ENCODE results near the gene SYT7.
A peak's percentile ranks its signal among the peaks of the same experiment; 100 is the strongest.
"Not testable (repeated sequence)": the region's sequence is repeated elsewhere in the genome, so short reads cannot be mapped to it uniquely, and the experiment has no call there.

The SYT7 gene

DNA sequence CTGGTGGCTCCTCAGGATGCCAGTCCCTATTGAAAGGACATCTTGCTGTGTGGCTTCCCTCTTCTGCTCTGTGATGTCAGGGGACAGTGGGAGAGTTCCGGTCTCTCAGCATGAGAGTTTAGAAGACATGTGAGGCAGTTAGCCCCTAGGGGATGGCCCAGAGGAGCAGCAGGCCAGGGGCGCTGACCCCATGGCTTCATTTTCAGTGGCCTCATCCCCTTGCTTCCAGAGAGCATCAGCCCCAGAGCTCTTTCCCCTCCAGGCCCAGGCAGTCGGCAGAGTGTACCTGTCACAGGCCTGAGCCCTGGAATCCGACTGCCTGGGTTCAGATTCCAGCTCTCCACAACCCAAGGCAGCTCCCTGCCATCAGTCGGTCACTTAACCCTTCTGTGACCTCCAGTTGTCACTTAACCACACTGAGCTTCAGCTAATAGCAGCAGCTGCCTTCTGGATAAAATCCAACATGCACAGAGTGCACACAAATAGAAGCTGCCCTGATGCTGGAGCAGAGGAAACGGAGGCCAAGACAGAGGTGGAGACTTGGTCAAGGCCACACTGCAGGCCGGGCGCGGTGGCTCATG lies 86.4 kb downstream of the SYT7 start:
- DNase-seq = no peak

DNA sequence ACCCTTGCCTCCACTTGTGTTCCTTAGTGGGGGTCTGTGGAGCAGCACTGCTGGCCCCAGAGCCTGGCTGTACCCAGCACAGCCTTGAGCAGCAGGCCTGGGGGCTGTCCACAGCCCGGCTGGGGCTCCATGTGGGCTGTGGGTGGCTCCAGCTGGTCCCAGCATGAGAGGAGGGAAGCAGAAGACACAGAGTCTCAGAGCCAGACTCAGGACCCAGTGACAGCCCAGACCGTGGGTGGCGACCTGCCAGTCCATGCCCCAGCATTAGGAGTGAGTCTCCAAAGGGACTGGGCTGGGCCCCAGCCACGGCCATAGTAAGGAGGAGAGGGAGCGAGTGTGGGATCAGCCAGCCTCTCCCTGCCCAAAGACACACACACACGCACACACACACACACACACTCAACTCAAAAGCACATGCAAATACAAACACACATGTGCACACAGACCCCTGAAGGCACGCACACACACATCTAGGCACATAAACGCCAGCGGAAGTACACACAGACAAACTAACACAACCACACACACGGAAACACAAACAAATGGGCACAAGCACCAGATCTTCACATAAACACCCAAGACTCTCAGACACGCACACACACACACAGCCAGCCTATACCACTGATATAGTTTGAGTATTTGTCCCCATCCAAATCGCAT lies 89.0 kb downstream of the SYT7 start:
- DNase-seq = no peak

DNA sequence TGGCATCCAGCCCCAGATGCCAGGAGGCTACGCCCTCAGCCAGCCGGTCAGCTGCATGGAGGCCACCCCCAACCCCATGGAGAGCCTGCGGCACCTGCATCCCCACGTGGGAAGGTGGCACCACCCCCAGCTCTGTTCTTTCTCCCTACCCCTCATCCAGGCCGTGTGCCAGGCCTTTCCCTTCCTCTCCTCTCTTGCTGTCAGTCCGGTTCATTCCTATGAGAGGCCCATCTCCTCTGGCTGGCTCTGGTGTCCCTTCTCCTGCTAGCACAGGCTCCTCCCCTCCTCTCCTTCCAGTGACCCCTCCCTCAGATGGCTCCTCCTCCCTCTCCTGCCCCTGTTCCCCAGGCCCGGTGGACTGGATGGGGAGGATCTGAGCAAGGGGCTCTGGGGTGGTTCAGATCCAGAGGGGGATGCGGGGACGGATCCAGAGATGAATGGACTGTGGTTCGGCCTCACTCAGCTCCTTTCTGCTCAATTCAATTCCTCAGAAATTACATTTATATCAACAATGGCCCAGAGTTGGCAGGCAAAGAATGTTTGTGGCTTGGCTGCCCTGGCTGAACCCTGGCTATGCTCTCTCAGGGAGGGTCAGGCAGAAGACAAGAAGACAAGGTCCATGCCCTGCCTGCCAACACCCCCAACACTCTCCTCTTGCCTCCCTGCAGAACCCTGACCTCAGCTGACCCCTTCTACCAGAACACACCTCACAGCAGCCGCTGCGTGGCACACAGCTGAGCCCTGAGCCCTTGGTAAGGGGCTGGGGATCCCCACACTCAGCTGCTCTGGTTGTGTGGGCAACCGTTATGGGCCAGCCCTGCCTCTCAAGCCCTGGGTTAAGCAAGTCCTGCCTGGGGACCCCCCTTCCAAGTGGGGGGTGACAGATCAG lies 90.8 kb downstream of the SYT7 start:
- DNase-seq = no peak

DNA sequence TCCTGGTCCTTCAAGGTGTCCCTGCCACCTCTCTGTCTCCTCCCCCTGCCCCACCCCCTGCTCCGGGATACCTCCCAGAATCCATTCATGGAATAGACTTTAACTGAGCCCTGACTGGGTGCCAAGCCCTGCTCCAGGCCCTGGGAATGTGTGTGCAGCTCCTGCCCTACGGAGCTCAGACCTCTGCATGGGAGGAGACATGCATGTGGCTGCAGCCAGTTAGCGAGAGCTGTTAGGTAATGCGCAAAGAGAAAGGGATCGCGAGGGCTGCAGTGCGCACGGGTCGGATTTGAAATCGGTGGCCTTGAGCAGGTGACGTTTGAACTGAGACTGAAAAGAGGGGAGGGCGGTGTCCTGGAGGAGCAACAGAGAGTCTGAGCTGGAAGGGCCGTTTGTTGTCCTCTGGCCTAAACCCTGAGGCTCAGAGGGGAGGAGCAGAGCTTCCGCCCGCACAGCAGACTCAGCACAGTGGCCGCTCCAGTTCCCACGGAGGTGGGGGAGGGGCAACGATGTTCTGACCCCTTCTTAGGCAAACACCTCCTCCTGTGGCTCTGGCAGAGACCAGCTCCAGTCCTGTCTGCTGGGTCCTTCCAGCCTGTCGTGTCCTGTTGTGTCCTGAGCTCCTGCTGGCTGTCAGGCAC lies 92.1 kb downstream of the SYT7 start:
- DNase-seq = no peak

DNA sequence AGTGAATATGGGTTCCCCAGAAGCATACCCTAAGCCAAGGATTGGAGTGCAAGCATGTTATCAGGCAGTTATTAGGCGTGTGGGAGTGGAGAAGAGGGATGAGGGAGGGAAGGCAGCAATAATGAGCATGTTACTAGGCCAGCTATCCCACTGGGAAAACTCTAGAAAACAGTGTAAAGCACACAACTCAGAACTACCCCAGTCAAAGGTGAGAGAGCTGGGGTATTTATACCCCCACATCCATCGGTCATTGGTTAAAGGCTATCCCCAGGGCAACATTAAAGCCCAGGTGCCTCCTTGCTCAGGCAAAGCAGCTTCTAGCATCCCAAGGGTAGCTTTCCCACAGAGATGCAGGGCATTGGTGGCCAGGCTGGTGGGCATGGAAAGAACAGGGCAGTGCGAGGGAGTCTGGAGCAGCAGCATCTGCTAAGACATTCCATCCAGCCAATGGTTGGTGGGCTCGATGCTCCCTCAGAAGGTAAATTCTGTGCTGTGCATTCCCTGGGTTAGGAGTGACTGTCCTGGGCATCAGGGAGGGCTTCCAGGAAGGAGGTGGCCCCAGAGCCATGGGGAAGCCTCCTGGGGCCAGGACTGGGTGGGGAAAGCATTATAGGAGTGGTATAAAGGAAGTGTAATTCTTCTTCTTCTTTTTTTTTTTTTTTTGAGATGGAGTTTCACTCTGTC lies 93.4 kb downstream of the SYT7 start:
- no peak for DNase-seq

DNA sequence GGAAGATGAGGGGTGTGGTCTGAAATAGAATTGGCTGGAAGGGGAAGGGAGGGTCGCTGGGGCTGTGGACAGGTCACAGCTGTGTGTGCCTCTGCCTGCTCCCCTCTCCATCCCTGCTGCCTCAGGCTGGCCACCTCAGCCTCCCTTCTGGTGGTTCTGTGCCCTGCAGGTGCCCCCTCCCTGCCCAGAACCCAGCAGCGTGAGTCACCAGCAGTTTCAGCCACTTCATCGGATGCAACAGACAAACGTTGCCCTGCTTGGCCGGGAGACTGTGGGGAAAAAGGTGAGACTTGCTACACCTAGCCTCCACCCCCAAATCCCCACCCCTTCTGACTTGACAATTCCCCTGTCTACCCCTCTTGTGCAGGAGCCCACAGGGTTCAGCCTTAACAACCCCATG lies 94.1 kb downstream of the SYT7 start:
- DNase-seq = no peak

DNA sequence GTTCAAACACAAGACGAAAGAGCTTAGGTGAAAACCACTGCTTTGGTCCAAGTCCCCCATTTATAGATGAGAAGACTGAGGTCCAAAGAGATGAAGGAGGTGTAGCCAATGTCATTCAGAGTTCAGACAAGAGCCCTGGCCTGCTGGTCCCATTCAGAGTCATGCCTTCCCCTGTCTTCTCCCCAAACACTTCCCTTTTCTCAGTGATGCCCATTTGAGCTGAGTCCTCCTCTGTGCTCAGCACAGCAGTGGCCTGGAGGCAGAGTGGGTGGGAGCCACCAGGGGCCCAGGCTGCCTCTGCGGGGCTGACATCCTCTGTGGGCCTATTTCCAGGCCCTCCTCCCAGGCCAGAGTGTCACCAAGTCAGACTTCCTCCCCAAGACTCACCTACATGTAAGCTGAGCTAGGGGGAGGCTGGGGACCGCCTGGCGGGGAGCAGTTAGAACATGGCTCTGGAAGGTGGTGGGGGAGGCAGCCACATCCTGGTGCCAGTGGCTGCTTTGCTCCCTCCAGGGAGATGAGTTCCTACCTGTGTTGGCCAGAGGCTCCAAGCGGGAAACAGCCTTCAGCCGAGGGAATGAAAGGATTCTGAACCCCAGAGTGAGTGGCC lies 94.8 kb downstream of the SYT7 start:
- DNase-seq = no peak

DNA sequence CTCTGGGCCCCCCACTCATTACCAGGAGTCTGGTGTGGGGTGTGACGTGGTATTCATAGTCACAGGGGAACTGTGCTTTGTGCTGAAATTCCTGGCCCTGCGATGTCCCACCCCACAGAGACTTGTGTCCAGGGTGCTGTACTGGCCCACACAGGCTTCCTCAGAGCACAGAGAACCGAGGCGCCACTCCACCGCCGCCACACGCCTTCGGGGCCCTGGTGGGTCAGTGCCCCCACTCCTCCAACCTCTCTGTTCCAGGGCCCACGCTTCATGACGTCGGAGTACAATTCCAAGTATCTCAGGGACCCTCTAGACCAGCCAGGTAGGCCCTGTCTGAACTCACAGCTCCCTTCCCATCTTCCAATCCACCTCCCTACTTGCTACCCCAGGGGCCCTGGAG lies 95.8 kb downstream of the SYT7 start:
- DNase-seq = no peak

DNA sequence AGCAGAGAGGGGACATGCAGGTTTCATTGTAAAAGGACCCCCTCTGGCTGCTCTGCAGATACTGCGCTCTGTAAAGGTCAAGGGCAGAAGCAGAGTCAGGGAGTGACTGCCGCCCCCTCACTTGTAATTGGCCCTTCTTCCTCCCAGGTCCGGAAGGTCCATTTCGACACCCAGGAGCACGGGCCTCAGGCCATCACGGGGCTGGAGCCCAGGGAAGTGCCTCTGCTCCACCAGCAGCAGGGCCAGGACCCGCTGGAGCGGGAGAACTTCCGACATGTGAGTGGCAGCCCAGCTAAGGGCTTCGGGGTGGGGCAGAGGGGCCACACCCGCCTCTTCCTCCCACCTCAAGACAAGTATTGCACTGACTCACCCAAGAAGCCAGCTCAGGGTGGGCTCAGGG lies 96.3 kb downstream of the SYT7 start:
- no peak for DNase-seq

DNA sequence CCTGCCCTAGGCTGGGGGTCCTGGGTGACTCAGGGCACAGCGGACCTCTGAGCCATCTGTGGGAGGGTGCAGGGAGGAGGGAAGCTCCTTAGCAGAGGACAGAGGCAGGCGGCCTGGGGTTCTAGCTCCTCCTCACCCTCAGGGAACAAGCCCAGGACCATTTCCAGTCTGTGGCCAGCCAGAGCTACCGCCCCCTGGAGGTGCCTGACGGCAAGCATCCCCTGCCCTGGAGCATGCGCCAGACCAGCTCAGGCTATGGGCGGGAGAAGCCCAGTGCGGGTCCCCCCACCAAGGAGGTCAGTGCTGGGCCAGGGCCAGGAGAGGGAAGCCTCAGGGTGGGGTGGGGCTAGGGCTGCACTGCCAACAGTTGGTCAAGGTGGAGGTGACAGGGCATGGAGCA lies 98.4 kb downstream of the SYT7 start:
- DNase-seq = no peak

DNA sequence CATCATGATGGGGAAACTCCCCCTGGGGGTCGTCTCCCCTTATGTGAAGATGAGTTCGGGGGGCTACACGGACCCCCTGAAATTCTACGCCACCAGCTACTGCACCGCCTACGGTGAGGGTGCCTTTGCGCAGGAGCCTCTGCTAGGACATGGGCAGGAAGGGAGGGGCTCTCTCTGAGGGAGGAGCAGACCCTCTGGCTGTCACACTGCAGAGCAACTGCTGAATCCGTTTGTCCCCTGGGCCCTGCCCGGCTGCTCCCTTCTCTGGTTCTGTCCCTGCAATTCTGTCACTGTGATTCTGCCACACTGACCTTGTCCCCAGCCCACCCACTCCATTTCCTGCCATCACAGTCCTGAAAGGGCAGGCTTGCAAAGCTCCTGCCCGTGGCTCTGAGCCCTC lies 99.1 kb downstream of the SYT7 start:
- DNase-seq = no peak

DNA sequence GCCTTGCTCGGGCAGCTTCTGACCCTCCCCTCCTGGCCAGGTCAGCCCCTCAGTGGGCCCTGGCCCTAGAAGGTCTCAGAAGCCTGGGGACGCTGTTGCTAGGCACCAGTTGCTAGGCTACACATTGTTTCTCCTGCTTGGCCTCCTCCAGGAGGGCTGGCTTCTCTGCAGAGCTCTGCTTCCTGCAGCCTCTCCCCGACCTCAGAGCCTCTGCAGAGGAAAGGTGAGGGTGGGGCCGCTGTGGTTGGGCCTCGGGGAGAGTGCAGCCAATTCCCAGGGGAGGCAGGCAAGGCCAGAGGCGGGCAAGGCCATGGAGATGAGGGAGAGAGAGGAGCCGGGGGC lies 99.9 kb downstream of the SYT7 start:
- no peak for DNase-seq

DNA sequence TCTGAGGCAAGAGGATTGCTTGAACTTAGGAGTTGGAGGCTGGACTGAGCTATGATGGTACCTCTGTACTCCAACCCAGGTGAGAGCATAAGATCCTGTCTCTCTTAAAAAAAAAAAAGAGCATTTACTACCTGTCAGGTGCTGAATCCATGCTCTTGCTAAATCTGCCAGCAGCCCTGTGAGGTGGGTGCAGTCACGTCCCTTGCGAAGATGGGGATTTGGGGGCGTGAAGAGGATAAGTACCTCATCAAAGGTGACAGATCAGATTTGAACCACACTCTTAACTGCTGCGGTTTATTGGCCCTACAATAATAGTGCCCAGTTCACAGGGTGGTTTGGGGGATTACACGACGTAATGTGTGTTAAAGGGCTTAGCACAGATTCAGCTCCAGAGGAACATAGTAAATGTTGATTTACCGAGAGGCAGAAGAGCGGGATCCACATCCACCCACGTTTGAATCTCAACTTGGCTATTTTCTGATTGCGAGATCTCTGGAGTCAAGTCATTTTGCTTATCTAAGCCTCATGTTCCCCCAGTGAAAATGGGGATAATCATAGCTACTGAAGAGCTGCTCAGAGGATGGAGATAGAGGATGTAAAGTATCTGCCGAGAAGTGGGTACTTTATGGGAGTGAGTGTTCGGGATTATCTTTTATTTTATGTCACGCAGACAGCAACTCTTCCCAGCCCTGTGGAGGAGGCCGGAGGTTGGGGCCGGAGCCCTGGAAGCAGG lies 100.4 kb downstream of the SYT7 start:
- DNase-seq = no peak

DNA sequence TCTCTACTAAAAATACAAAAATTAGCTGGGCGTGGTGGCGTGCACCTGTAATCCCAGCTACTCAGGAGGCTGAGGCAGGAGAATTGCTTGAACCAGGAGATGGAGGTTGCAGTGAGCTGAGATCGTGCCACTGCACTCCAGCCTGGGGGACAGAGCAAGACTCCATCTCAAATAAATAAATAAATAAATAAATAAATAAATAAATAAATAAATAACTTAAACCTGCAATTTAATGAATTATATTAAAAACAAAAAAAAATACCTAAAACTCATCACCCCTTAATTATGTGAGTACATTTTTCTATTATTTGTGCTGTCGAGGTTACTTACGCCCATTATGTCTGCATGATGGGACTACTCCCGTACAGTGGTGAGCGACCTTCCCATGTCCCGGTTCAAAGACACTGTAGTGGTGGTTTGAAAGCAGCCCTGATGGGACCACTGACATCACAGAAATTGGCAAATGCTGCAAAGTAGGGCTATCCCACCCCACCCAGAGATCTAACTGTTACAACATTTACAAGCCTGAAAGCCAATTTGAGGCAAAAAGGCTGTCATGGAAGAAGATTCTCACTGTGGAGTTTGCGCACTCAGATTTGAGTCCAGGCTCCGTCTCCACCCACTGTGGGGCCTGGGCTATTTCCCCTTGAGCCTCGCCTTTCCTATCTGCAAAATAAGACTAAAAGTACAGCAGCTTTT lies 101.4 kb downstream of the SYT7 start:
- not testable (repeated sequence) for DNase-seq

DNA sequence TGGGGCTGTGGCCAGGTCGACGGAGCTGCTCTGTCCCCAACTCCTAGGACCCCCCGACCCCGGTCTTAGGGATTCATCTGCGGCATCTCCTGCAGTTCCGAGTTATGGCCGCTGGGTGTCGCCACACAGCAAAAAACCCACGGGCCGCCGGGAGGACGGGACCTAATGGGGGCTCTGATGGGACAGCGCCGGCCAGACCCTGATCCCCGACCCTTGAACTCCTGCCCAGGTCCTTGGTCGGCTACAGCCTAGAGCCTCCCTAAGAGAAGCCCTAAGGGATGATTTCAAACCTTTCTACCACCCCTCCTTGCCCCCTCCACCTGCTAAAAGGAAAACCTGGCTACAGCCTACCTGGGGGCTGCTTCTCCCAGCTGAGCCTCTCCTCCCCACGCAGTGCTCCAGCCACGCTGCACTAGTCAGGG lies 103.1 kb downstream of the SYT7 start:
- peak; percentile 54 for DNase-seq

DNA sequence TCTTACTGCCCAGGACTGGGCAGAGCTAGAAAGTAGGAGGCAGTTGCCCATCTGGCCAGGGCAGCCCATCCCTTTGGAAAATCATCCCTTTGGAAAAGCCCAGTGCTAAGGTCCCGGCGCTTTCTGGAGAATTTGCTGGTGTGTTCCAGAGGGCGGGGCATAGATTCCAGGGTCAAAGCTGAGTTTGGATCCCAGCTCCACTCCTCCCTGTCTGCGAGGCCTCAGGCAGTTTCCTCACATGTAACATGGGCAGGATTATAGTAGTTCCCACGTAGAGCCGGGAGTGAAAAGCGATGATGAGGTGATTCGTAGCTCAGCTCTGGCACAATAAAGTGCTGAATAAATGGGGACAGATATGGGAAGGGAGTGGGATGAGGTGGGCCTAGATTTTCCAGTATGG lies 103.8 kb downstream of the SYT7 start:
- DNase-seq = no peak

DNA sequence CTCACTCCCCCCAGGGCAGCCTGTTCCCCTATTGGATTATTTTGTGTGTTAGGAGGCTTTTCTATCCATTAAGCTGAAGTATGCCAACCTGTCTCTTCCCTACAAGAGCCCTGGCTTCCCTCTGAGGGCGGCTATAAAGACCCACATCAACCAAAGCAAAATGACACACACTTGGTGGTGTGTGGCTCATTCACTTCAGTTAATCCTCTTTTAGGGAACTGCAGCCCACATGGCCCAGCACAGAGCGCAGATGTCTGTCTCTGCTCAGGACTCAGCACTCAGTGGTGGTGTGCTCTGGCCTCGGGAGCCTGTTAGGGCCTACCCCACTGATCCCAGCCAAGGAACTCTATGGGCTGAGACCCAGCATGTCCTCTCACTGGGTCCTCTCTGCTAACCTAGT lies 104.5 kb downstream of the SYT7 start:
- DNase-seq = no peak

DNA sequence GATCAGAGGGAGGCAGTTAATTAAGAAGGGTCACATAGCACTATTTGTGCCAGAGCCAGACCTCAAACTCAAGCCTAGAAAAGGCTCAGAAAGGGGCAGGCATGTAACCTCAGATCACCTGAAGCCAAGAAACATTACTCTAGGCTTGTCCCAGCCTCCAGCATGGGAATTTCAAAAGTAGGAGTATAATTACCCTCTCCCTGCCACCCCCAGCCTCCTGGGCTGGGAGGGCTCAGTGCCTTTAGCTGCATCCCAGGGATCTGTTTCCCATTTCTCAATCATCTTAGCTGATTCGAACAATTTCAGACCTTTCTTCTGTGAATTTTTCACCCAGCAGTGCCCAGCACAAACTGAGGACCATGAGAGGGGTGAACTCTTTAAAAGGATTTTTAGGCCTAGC lies 105.4 kb downstream of the SYT7 start:
- DNase-seq = no peak

DNA sequence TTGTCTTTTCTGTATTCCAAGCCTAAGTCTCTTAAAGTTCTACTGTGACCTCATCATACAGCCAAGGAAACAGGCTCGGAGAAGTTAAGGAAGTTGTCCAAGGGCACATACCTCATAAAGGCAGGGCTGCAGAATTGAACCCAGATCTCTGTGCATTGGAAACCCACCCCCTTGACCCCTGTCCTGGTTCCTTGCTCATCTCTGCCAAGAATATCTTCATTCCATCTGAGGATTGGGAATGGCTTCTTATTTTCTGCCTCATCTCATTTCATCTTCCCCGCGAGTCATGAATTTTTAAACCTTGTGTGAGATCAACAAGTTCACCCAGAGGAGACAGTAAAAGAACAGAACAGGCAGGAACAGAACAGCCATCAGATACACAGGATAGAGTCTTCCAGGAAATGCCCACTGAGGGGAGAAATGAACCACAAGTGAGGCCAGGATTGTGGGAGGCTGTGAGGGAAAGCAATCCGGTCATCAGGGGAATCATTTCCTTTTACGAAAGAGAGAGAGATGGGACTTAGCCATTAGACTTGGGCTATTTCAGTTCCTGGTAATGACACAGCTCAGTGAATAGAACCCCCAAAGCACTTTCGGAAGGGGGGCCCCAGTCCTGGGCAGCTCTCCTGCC lies 106.7 kb downstream of the SYT7 start:
- DNase-seq = no peak

DNA sequence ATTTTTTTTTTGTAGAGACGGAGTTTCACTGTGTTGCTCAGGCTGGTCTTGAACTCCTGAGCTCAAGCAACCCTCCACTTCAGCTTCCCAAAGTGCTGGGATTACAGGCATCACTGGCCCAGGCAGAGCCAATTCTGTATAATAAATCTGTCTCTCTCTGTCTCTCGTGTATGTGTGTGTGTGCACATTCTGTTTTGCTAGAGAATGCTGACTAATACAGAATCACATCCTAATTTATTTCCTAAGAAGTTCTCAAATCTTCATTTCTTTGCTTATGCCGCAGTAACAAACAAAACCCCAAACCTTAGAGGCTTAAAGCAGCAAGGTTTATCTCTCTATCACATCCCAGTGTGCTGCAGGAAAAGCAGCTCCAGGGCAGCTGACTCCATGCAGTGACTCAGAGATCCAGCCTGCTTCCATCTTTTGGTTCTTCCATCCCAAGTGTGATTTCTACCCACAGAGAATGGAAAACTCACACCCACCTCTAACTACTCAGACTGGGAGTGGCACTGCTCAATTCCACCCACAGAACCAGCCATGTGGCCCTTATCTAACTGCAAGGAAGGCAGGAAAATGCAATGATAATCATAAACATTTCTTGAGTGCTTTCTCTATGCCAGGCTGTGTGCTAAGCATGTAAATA lies 107.4 kb downstream of the SYT7 start:
- DNase-seq = no peak
